Measurements from ENCODE around the gene MAP3K15. TPM values are rescaled to one million over a fixed set of nuclear protein-coding genes. Genes with fewer than 3 reads are reported as not detected.

The MAP3K15 gene
- polyA plus RNA-seq, 1 donor (not counting 4 experiments of a cell fraction or from before 2014, with no cell fraction given): 0.03 TPM

- DNase-seq (ENCODE audit: low read depth, low spot score): no peak
- Histone ChIP-seq H3K4me2 (ENCODE audit: control insufficient read depth, extremely low read depth, insufficient read depth, low read depth, low read length) (no peak overlapping the region), H3K9ac (ENCODE audit: control insufficient read depth, extremely low read depth, insufficient read depth, low read length) (no peak overlapping the region), H3K9me1 (ENCODE audit: control insufficient read depth, extremely low read depth, insufficient read depth, low read length) (no peaks in the 10 kb centered on the region), H4K20me1 (ENCODE audit: control insufficient read depth, extremely low read depth, insufficient read depth, low read length) (no peaks in the 10 kb centered on the region), H3K36me3 (ENCODE audit: control insufficient read depth in 2 of 2, extremely low read depth in 1 of 2, insufficient read depth in 2 of 2, low read length in 2 of 2) (no peaks in the 10 kb centered on the region), H2AFZ (ENCODE audit: control insufficient read depth, low read length) (no peak overlapping the region), H3K9me3 (ENCODE audit: control insufficient read depth, low read depth, low read length) (no peaks in the 10 kb centered on the region), H3K4me3 (ENCODE audit: control insufficient read depth in 2 of 3, extremely low read depth in 1 of 3, insufficient read depth in 2 of 3, low read depth in 1 of 3, low read length in 3 of 3) (no peak overlapping the region), H3K27me3 (ENCODE audit: control insufficient read depth, extremely low read depth, insufficient read depth, low read length) (no peaks in the 10 kb centered on the region), H3K27ac (ENCODE audit: control insufficient read depth, insufficient read depth, low read length) (no peak overlapping the region), H3K79me2 (ENCODE audit: control insufficient read depth, insufficient read depth, low read length) (no peaks in the 10 kb centered on the region), H3K4me1 (ENCODE audit: control insufficient read depth, extremely low read depth, insufficient read depth, low read length) (peaks cover 4% of the 10 kb centered on the region)
- FAIRE-seq: no peak
- dilution Hi-C loops (cut with MboI; ENCODE audit: extremely low pct_ligation_motif_present, low sequenced_read_pairs): no loop called here
- TF ChIP-seq, protein P1, sequence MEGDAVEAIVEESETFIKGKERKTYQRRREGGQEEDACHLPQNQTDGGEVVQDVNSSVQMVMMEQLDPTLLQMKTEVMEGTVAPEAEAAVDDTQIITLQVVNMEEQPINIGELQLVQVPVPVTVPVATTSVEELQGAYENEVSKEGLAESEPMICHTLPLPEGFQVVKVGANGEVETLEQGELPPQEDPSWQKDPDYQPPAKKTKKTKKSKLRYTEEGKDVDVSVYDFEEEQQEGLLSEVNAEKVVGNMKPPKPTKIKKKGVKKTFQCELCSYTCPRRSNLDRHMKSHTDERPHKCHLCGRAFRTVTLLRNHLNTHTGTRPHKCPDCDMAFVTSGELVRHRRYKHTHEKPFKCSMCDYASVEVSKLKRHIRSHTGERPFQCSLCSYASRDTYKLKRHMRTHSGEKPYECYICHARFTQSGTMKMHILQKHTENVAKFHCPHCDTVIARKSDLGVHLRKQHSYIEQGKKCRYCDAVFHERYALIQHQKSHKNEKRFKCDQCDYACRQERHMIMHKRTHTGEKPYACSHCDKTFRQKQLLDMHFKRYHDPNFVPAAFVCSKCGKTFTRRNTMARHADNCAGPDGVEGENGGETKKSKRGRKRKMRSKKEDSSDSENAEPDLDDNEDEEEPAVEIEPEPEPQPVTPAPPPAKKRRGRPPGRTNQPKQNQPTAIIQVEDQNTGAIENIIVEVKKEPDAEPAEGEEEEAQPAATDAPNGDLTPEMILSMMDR (optimal IDR thresholded peaks at IDR 0.05 in 1 of 3, IDR thresholded peaks at IDR 0.05 in 1 of 3, conservative IDR thresholded peaks at IDR 0.05 in 1 of 3; ENCODE audit: extremely low read depth in 1 of 3, insufficient read depth in 2 of 3, low read length in 3 of 3): no peak
- TF ChIP-seq EZH2 (IDR thresholded peaks at IDR 0.05; ENCODE audit: low read length): no peak
Measured at GRCh38 chrX:19373351-19373891, 141.9 kb downstream of the MAP3K15 start.

DNA sequence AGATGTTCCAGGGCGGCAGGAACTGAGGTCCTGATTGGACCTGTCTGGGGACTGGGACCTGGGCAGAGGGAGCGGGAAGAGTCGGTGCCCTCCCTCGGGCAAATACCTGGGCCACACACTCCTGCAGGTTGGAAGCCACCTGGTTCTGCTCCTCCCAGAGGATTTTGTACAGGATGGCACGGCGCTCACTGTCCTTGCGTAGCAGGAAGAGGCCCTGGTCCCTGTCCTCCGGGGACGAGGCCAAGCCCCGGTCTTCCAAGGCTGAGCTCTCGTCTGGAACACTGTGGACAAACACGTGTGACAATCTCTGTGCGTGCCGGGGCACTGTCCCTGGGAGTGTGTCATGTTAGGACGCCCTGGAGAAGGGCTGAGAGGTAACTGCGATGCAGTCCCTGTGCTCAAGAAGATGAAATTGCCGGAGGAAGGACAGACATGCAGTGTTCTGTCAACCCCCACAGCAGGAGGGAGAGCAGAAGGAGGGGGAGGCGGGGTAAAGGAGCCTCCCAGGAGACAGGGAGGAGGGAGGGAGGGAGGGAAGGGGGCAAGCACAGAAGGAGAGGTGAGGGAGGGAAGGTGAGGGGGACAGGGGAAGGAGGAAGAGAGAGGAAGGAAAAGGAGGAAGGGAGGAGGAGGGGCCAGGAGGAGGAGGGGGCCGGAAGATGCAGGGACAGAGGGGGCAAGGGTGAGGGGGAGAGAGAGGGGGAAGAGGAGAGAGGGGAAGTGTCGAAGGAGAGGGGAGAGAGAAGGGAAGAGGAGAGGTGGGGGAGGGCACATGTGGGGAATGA is 142.6 kb downstream of the MAP3K15 start:
- TF ChIP-seq, protein P1 (optimal IDR thresholded peaks at IDR 0.05 in 1 of 3, IDR thresholded peaks at IDR 0.05 in 1 of 3, conservative IDR thresholded peaks at IDR 0.05 in 1 of 3; ENCODE audit: extremely low read depth in 1 of 3, insufficient read depth in 2 of 3, low read length in 3 of 3): no peak
- TF ChIP-seq EZH2 (IDR thresholded peaks at IDR 0.05; ENCODE audit: low read length): no peak
- peak overlapping the region; percentile 6 to 64 (median 21) for H3K4me3 ChIP-seq (ENCODE audit: control insufficient read depth in 2 of 3, extremely low read depth in 1 of 3, insufficient read depth in 2 of 3, low read depth in 1 of 3, low read length in 3 of 3)
- dilution Hi-C loops (cut with MboI; ENCODE audit: extremely low pct_ligation_motif_present, low sequenced_read_pairs): no loop called here
- no peaks in the 10 kb centered on the region for H3K27me3 ChIP-seq (ENCODE audit: control insufficient read depth, extremely low read depth, insufficient read depth, low read length)
- H4K20me1 ChIP-seq (ENCODE audit: control insufficient read depth, extremely low read depth, insufficient read depth, low read length): no peaks in the 10 kb centered on the region
- no peaks in the 10 kb centered on the region for H3K36me3 ChIP-seq (ENCODE audit: control insufficient read depth in 2 of 2, extremely low read depth in 1 of 2, insufficient read depth in 2 of 2, low read length in 2 of 2)
- DNase-seq (ENCODE audit: low read depth, low spot score): no peak
- H3K9me1 ChIP-seq (ENCODE audit: control insufficient read depth, extremely low read depth, insufficient read depth, low read length): no peaks in the 10 kb centered on the region
- H3K27ac ChIP-seq (ENCODE audit: control insufficient read depth, insufficient read depth, low read length): no peak overlapping the region
- no peaks in the 10 kb centered on the region for H3K79me2 ChIP-seq (ENCODE audit: control insufficient read depth, insufficient read depth, low read length)
- H3K4me1 ChIP-seq (ENCODE audit: control insufficient read depth, extremely low read depth, insufficient read depth, low read length): peaks cover 4% of the 10 kb centered on the region
- peak overlapping the region; percentile 71 for H3K4me2 ChIP-seq (ENCODE audit: control insufficient read depth, extremely low read depth, insufficient read depth, low read depth, low read length)
- no peaks in the 10 kb centered on the region for H3K9me3 ChIP-seq (ENCODE audit: control insufficient read depth, low read depth, low read length)
- H3K9ac ChIP-seq (ENCODE audit: control insufficient read depth, extremely low read depth, insufficient read depth, low read length): no peak overlapping the region
- peak overlapping the region; percentile 37 for H2AFZ ChIP-seq (ENCODE audit: control insufficient read depth, low read length)
- FAIRE-seq: no peak

Data from keratinocyte (primary cell).